Hematopoietic multipotent progenitor cell treated with erythropoietin and hydrocortisone succinate and interleukin-3 and kit ligand, for 15 days (in vitro differentiated cells): ENCODE data around the gene DUSP28.

Experiments
- DNase-seq: peaks from one replicate; pipeline ENCODE4 v3.0.0-alpha.2; 2015; ENCODE audit warnings: low spot score

Gene DUSP28

GRCh38 chr2:240600451-240600961 is 40.3 kb downstream of the DUSP28 start:
- no peak for DNase-seq

GRCh38 chr2:240601061-240601830 is 41.1 kb downstream of the DUSP28 start:
- no peak for DNase-seq

GRCh38 chr2:240601831-240602160 is 41.6 kb downstream of the DUSP28 start:
- DNase-seq = no peak

GRCh38 chr2:240602266-240603050 is 42.3 kb downstream of the DUSP28 start:
- DNase-seq = no peak

GRCh38 chr2:240603081-240603835 is 43.1 kb downstream of the DUSP28 start:
- DNase-seq = no peak

GRCh38 chr2:240603846-240604245 is 43.7 kb downstream of the DUSP28 start:
- no peak for DNase-seq

GRCh38 chr2:240604291-240604938 is 44.3 kb downstream of the DUSP28 start:
- no peak for DNase-seq

GRCh38 chr2:240604939-240605716 is 45.0 kb downstream of the DUSP28 start:
- DNase-seq = no peak

- DNase-seq = no peak
These were observed 45.9 kb downstream of the DUSP28 start for GRCh38 chr2:240605867-240606743.

GRCh38 chr2:240611601-240612210 is 51.5 kb downstream of the DUSP28 start:
- DNase-seq = no peak
